ENCODE data around the gene RPTOR.

RPTOR gene

GRCh38 chr17:80957461-80957941, 412.9 kb downstream of the RPTOR start:
- DNase-seq: no peak

DNA sequence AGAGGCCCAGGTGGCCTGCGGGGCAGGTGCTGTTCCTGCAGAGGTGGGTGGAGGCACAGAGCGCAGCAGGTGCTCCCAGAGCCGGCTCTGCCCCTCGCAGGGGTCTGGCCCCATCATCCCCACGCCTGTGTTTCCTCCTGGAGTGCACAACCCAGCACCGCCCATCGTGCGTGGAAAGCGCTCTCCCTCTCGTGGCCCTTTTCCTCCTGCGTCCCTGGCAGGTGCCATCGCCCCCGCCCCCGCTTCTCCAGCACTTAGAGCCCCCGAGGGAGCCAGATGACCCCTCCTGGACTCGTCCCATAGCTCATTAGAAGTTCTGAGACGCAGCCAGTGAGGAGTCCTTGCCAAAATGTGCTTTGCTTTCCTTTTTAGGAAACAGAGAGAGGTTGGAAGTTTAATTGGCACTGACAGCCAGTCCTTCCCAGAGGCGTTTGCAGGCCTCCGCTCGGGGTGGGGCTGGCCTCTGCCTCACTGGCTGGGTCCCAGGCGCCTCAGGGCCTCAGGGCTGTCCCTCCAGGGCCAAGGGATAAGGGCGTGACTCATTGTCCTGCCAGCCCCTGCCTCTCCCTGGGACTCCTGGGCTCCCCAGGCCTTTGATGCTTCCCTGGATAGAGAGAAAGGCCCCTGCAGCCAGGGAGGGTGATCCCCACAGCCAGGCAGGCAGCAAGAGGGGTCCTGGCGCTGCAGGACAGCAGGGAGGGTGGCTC, 414.8 kb downstream of the RPTOR start:
- no peak for DNase-seq

GRCh38 chr17:80960037-80960796, 415.6 kb downstream of the RPTOR start:
- DNase-seq: no peak

DNA sequence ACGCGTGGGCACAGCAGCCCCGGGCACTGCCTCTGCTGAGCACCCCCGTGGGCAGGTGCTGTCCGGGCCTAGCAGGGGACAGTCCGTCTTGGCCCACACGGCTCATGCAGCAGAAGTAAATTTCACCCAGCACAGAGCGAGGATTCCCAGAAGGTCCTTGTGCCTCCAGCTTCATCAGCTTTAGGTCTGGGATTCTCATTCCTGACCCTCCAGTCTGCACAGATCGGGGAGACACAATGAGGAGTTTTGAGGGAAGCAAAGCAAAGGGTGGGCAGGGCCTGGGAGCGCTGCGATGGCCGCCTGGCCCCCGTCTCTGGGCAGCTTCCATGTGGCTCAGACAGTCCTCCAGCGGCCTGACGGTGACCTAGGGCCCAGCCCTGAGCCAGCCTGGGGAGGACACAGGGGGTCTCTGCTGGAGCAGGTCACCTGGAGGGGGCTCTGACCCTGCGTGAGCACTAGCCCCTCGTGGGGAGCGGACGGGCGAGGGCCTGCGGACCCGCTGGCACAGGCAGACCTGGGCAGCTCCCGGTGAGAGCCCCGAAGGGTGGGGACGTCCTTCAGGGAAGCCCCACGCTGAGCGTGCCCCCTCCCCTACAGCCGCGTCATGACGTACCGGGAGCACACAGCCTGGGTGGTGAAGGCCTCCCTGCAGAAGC, 416.3 kb downstream of the RPTOR start:
- DNase-seq: no peak

DNA sequence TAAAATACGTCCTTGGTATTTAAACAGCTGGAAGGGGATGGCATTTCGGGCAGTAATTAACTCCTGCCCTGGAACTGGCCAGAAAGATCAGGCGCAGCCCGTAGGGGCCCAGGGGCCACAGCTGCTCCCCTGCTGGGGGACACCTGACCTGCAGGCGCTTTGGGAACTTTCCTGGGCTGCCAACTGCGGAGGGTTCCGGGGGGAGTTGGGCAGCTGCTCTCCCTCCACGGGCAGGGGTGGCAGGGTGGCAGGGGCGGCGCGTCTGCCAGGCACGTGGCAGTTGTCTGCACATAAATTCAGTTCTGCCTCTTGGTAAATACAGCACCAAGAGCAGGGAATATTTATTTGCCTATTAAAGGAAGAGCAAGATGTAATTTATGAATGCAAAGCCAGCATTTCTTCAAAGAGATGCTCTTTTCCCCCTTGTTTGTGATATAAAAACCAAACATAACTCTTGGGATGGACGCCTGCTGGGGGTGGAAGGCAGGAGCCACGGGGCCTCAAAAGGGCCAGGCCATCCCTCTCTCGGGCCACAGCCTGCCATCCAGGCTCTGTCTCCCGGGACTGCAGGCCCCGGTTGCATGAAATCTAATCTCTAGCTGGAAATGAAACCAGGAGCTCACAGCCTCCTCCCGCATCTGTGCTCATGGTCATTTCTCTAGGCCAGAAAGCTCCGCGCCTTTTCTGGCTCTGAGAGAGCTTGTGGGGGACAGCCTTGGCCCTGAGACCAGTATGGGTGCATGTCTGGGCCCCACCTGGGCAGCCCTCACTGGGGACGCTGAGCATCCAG, 417.1 kb downstream of the RPTOR start:
- DNase-seq: no peak

DNA sequence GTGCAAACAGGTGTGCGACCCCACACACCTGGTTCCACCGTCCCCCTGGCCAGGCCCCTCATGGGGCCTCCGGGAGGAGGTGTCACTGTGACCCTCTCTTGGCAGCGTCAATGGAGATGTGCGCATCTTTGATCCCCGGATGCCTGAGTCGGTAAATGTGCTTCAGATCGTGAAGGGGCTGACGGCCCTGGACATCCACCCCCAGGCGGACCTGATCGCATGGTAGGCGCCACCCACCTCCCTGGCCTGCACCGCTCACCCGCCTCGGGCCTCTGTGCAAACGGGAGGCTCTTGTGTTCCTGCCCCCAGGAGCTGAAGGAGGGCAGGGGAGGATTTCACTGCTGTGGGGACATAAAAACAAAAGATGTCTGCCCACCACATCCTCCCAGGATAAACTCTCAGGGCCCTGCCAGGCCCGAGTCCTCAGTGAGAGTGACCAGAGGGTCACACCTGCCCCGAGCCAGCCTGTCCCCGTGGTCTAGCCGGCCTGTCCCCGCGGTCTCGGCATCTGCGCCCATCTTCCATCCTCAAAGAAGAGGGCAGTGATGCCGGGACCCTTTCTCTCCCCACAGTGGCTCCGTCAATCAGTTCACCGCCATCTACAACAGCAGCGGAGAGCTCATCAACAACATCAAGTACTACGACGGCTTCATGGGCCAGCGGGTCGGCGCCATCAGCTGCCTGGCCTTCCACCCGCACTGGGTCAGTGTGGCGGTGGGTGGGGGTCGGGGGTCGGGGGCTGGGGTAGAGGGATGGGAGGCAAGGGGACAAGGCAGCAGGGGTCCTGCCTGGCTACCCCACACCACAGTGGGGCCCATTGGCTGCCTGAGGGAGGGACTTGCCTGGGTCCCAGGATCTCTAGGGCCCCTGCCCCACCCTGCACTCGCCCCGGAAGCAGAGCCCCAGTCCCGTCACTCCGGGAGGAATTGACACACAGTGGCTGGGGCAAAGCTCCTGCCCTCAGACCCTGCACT, 418.0 kb downstream of the RPTOR start:
- no peak for DNase-seq

GRCh38 chr17:80963812-80964543, 419.3 kb downstream of the RPTOR start:
- DNase-seq: no peak

- DNase-seq: no peak
Measured at GRCh38 chr17:80964544-80964856, 419.9 kb downstream of the RPTOR start.

DNA sequence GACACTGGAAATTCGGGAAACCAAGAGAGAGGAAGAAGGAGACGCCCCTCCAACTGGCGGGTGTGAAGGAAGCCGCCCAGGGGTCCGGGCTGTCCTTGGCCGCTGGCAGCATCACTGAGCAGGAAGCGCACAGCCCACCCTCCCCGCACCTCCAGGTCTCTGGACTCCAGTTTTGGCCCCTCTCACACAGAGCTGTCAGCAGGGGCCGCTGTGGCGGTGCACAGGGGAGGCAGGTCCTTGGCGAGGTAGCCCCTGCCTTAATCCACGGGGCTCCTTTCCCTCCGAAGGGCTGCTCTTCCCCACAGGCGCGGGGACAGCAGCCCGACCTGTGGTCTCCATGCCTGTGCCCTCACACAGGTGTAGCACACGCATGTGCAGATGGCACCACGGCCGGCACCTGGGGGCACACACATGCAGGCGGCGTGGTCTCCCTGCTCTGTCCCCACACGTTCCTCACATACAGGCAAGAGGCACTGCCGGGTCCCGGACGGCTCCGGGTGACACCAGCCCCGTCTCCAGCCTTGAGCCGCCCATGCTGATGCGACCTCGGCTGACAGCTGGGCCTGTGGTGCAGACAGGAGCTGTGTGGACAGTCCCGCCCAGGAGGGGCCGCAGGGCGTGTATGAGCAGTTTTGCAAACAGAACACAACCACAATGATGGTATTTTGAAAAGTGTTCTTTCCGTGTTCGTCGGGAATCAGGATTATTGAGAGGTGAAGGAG, 420.4 kb downstream of the RPTOR start:
- DNase-seq: no peak

DNA sequence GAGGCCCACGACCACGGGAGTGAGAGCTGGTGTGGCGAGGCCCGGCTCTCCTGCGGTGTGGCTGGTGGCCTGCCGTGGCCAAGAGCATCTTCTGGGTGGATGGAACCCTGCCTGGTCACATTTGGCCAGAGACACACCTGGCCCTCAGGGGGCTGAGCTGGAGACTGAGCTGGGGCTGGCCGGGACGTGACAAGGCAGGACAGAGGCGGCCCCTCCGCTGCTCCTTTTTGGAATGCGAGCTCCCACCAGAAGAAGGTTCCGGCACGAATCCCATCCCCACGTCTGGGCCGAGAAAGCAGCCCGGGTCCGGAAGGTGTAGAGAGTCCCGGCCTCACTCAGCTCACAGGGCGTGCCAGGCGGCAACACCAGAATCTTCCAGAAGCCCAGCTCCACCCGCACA, 421.0 kb downstream of the RPTOR start:
- DNase-seq: no peak

DNA sequence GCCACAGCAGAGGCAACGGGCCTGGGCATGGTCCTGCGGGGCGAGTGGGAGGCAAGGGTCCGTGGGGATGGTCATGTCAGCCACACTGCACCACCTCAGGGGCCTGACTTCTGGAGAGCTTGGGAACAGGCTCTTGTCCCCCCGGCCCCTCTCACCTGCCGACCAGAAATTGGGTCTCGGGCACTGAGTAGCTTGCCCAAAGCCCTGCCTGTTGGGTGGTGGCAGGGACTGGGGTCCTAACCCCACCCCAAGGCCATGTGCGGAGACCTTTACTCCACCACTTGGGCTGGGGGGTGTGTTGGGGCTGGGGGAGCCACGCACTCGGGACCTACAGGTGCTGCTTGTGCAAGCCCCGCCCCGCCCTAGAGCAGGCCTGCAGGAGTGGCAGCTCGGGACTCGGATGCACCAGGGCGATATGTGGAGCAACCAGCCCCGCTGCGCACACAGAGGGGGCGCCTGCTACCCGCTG, 422.8 kb downstream of the RPTOR start:
- DNase-seq: no peak

DNA sequence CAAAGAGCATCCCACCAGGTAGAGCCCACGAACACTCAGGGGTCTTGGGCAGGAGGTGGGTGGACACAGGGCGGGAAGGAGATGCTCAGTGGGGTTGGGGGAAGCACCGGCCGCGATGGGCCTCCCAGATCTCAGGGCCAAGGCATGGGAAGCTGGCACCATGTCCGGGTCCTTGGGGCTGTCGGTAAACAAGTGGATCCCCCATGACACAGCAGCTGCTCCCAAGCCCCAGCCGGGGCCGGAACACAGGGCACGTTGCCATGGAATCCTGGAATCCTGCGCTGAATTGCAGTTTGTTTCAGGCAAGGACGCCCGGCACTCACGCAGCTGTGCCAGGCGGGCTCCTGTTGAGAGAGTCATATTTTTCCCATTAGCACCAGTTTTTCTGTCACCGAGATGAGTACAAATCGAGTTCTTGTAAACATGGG, 424.0 kb downstream of the RPTOR start:
- DNase-seq: no peak

GRCh38 chr17:80969030-80969673, 424.5 kb downstream of the RPTOR start:
- DNase-seq: no peak

- DNase-seq: no peak
Measured at GRCh38 chr17:80969674-80970043, 425.0 kb downstream of the RPTOR start.

GRCh38 chr17:80970044-80970761, 425.6 kb downstream of the RPTOR start:
- no peak for DNase-seq

GRCh38 chr17:80970762-80971703, 426.4 kb downstream of the RPTOR start:
- DNase-seq: no peak

- no peak for DNase-seq
Measured at GRCh38 chr17:80971704-80972304, 427.2 kb downstream of the RPTOR start.

DNA sequence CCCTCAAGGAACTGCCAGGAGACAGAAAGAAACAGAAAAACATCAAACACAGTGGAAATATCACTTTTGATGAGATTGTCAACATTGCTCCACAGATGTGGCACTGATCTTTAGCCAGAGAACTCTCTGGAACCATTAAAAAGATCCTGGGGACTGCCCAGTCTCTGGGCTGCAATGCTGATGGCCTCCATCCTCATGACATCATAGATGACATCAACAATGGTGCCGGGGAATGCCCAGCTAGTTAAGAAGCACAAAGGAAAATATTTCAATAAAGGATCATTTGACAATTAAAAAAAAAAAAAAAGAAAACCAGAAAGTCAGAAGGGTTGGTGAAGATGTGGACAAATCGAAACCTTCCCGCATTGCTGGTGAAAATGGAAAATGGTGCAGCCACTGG, 432.1 kb downstream of the RPTOR start:
- no peak for DNase-seq
